ENCODE measurements around the gene HOXD11.

DNA sequence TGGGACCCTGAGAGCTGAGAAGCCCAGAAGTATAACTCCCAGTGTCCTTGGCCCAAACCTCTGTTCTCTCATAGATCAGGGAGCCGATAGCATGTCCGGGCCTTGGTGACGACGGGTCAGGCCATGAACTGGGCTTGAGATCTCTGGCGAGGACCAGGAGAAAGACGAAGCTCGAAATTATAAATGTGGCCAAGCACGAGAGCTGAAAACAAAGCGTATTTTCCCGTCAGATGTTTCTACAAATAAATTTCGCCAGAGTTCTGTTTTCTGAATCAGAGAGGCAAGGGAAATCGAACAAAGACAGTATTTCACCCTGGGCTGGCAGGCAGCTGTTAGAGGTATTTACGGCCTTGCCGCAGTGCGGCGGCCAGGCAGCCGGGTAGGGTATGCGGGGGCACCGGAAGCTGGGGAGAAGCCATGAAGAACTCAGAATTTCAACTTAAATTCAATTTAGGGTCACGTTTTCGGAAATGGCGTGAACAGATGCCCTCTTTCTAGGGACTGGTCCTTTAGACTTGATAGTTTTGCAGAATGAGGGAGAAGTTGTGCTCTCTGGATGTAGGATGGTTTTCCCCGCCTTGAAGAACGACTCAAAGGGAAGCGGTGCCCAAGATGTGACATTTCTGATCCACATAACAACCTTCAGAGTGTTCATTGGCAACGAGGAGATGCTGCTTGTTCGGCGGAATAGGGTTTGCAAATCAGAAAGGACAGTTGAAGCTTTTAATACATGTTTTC lies 32.0 kb downstream of the HOXD11 start:
- TF ChIP-seq, protein P1, sequence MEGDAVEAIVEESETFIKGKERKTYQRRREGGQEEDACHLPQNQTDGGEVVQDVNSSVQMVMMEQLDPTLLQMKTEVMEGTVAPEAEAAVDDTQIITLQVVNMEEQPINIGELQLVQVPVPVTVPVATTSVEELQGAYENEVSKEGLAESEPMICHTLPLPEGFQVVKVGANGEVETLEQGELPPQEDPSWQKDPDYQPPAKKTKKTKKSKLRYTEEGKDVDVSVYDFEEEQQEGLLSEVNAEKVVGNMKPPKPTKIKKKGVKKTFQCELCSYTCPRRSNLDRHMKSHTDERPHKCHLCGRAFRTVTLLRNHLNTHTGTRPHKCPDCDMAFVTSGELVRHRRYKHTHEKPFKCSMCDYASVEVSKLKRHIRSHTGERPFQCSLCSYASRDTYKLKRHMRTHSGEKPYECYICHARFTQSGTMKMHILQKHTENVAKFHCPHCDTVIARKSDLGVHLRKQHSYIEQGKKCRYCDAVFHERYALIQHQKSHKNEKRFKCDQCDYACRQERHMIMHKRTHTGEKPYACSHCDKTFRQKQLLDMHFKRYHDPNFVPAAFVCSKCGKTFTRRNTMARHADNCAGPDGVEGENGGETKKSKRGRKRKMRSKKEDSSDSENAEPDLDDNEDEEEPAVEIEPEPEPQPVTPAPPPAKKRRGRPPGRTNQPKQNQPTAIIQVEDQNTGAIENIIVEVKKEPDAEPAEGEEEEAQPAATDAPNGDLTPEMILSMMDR (conservative IDR thresholded peaks at IDR 0.05; ENCODE audit: low read length) = no peak
- no peak for TF ChIP-seq EZH2phosphoT487 (IDR thresholded peaks at IDR 0.05; ENCODE audit: borderline replicate concordance, low read depth, low read length)
